ENCODE measurements around the gene KIF16B.

DNA sequence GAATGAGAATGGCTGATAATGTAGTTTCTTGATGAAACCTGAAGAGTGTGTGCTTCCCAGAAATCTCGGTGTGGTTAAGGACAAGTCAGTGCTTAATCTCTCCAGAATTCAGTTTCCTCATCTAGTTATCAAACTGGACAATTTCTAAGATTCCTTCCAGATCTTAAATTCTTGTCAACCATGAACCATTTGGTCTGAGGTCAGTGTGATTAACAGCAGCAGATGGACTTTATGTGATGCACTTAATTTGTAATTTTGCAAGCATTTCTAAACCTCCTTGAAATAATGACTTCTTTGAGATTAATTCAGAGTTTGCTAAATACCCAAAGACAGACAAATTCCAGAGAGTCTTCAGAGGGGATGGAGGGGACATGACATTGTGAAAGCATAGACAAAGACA is 160.3 kb downstream of the KIF16B start:
- no peak for TF ChIP-seq POLR2A (IDR thresholded peaks at IDR 0.05; ENCODE audit: borderline replicate concordance, extremely low read depth, insufficient read depth, insufficient read length)
- TF ChIP-seq, protein P1, sequence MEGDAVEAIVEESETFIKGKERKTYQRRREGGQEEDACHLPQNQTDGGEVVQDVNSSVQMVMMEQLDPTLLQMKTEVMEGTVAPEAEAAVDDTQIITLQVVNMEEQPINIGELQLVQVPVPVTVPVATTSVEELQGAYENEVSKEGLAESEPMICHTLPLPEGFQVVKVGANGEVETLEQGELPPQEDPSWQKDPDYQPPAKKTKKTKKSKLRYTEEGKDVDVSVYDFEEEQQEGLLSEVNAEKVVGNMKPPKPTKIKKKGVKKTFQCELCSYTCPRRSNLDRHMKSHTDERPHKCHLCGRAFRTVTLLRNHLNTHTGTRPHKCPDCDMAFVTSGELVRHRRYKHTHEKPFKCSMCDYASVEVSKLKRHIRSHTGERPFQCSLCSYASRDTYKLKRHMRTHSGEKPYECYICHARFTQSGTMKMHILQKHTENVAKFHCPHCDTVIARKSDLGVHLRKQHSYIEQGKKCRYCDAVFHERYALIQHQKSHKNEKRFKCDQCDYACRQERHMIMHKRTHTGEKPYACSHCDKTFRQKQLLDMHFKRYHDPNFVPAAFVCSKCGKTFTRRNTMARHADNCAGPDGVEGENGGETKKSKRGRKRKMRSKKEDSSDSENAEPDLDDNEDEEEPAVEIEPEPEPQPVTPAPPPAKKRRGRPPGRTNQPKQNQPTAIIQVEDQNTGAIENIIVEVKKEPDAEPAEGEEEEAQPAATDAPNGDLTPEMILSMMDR (IDR thresholded peaks at IDR 0.05 in 2 of 3, conservative IDR thresholded peaks at IDR 0.05 in 1 of 3; ENCODE audit: borderline replicate concordance in 1 of 3, insufficient read depth in 1 of 3, low read depth in 2 of 3, low read length in 2 of 3): no peak
- no peak for TF ChIP-seq RAD21 (IDR thresholded peaks at IDR 0.05; ENCODE audit: low read depth)
- no peak for TF ChIP-seq YY1 (IDR thresholded peaks at IDR 0.05; ENCODE audit: extremely low read depth, insufficient replicate concordance, low read depth, low read length)
- TF ChIP-seq, protein P2, sequence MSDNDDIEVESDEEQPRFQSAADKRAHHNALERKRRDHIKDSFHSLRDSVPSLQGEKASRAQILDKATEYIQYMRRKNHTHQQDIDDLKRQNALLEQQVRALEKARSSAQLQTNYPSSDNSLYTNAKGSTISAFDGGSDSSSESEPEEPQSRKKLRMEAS (IDR thresholded peaks at IDR 0.05): no peak
- no peak for TF ChIP-seq CBX3 (IDR thresholded peaks at IDR 0.05; ENCODE audit: low read depth)
- no peak for TF ChIP-seq SIN3A (IDR thresholded peaks at IDR 0.05; ENCODE audit: low read depth)
- TF ChIP-seq POLR2AphosphoS5 (IDR thresholded peaks at IDR 0.05; ENCODE audit: low read depth, low read length): no peak
- TF ChIP-seq, protein P3, sequence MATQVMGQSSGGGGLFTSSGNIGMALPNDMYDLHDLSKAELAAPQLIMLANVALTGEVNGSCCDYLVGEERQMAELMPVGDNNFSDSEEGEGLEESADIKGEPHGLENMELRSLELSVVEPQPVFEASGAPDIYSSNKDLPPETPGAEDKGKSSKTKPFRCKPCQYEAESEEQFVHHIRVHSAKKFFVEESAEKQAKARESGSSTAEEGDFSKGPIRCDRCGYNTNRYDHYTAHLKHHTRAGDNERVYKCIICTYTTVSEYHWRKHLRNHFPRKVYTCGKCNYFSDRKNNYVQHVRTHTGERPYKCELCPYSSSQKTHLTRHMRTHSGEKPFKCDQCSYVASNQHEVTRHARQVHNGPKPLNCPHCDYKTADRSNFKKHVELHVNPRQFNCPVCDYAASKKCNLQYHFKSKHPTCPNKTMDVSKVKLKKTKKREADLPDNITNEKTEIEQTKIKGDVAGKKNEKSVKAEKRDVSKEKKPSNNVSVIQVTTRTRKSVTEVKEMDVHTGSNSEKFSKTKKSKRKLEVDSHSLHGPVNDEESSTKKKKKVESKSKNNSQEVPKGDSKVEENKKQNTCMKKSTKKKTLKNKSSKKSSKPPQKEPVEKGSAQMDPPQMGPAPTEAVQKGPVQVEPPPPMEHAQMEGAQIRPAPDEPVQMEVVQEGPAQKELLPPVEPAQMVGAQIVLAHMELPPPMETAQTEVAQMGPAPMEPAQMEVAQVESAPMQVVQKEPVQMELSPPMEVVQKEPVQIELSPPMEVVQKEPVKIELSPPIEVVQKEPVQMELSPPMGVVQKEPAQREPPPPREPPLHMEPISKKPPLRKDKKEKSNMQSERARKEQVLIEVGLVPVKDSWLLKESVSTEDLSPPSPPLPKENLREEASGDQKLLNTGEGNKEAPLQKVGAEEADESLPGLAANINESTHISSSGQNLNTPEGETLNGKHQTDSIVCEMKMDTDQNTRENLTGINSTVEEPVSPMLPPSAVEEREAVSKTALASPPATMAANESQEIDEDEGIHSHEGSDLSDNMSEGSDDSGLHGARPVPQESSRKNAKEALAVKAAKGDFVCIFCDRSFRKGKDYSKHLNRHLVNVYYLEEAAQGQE (IDR thresholded peaks at IDR 0.05; ENCODE audit: low read depth): no peak
- no peak for TF ChIP-seq ELF1 (IDR thresholded peaks at IDR 0.05; ENCODE audit: borderline replicate concordance, low read depth)
- TF ChIP-seq FOSL1 (IDR thresholded peaks at IDR 0.05; ENCODE audit: low read depth): no peak
- no peak for TF ChIP-seq JUND (IDR thresholded peaks at IDR 0.05)
- TF ChIP-seq EGR1 (IDR thresholded peaks at IDR 0.05; ENCODE audit: low read depth): no peak
